D721Med (cell line): ENCODE results near the gene SMIM30.

Experiments
- DNase-seq: peaks from one replicate; pipeline ENCODE4 v3.0.0; 2011; ENCODE audit warnings: low spot score; ENCODE audit not compliant: insufficient read length
- FAIRE-seq: peaks from 2 replicates; lab custom pipeline; 2011; peaks lifted over from hg19 to GRCh38; lab: Jason Lieb, UNC
- CTCF ChIP-seq: IDR thresholded peaks from 2 replicates; pipeline ENCODE4 v1.5.1; 2012; ENCODE audit warnings: mild to moderate bottlenecking, control low read depth; ENCODE audit not compliant: insufficient read depth; ENCODE audit errors: missing control alignments

Gene SMIM30

GRCh38 chr7:113143486-113144257 is 25.3 kb upstream of the SMIM30 start:
- no peak for FAIRE-seq
- no peak for TF ChIP-seq CTCF
- DNase-seq, result no peak

GRCh38 chr7:113142385-113143119 is 24.2 kb upstream of the SMIM30 start:
- TF ChIP-seq CTCF, result no peak
- DNase-seq, result no peak
- no peak for FAIRE-seq

GRCh38 chr7:113141803-113142202 is 23.4 kb upstream of the SMIM30 start:
- FAIRE-seq (no peak), DNase-seq (no peak)
- no peak for TF ChIP-seq CTCF

GRCh38 chr7:113140956-113141355 is 22.6 kb upstream of the SMIM30 start:
- no peak for FAIRE-seq
- DNase-seq, result no peak
- TF ChIP-seq CTCF, result no peak

GRCh38 chr7:113137241-113137640 is 18.9 kb upstream of the SMIM30 start:
- DNase-seq (no peak), FAIRE-seq (no peak)
- TF ChIP-seq CTCF, result no peak

GRCh38 chr7:113134025-113134424 is 15.7 kb upstream of the SMIM30 start:
- FAIRE-seq (no peak), DNase-seq (no peak)
- TF ChIP-seq CTCF, result no peak

GRCh38 chr7:113131367-113131766 is 13.0 kb upstream of the SMIM30 start:
- FAIRE-seq, result no peak
- no peak for DNase-seq
- TF ChIP-seq CTCF, result no peak
